ENCODE results near the gene SGIP1.

Gene SGIP1

GRCh38 chr1:66676613-66677298 lies 142.8 kb downstream of the SGIP1 start:
- H2BK12ac ChIP-seq (ENCODE audit: low read length): no peak overlapping the region
- no peak overlapping the region for H3K9ac ChIP-seq (ENCODE audit: low read depth, low read length, poor library complexity)
- H4K91ac ChIP-seq (ENCODE audit: low read depth, low read length, poor library complexity): no peak overlapping the region
- no CpG with 5 or more reads among the region's 3 CpGs for WGBS, 2 donors (ENCODE audit: extremely low coverage in 2 of 2, insufficient read length in 2 of 2, insufficient replicate concordance in 1 of 2)
- no peak overlapping the region for H3K18ac ChIP-seq (ENCODE audit: low read length)
- no peaks in the 10 kb centered on the region for H3K36me3 ChIP-seq (replicated peaks in 1 of 2; ENCODE audit: control insufficient read depth in 2 of 2, insufficient read depth in 2 of 2, low read length in 2 of 2)
- H3K23ac ChIP-seq (ENCODE audit: low read depth, low read length, poor library complexity): no peak overlapping the region
- no peak overlapping the region for H2BK15ac ChIP-seq (ENCODE audit: low read length)
- no peak overlapping the region for H3K4me3 ChIP-seq (ENCODE audit: low read length in 2 of 2)
- H3K27me3 ChIP-seq (ENCODE audit: control insufficient read depth in 3 of 3, insufficient read depth in 3 of 3, low read depth in 1 of 3, low read length in 3 of 3): no peaks in the 10 kb centered on the region
- H2BK120ac ChIP-seq (ENCODE audit: low read depth, low read length): no peak overlapping the region
- no peak overlapping the region for H2BK5ac ChIP-seq (ENCODE audit: low read length)
- DNase-seq (ENCODE audit: low spot score): no peak
- no peak overlapping the region for H2AFZ ChIP-seq (ENCODE audit: low read length)
- no peak overlapping the region for H3K4ac ChIP-seq (ENCODE audit: low read length)
- H2AK5ac ChIP-seq (ENCODE audit: low read depth, low read length): no peak overlapping the region
- no peak overlapping the region for H4K8ac ChIP-seq (ENCODE audit: low read depth, low read length)
- H3K9me3 ChIP-seq (replicated peaks in 1 of 2; ENCODE audit: control insufficient read depth in 2 of 2, insufficient read depth in 1 of 2, low read depth in 1 of 2, low read length in 2 of 2): no peaks in the 10 kb centered on the region
- H3K79me1 ChIP-seq (ENCODE audit: low read depth, low read length): no peaks in the 10 kb centered on the region
- no peaks in the 10 kb centered on the region for H3K4me1 ChIP-seq (ENCODE audit: control insufficient read depth in 2 of 2, insufficient read depth in 1 of 2, low read depth in 1 of 2, low read length in 2 of 2)
- H3K27ac ChIP-seq (replicated peaks; ENCODE audit: low read length): no peak overlapping the region
- no peak overlapping the region for H3K14ac ChIP-seq (ENCODE audit: low read length)
- no peak overlapping the region for H3K4me2 ChIP-seq (ENCODE audit: insufficient read depth, low read length, poor library complexity, severe bottlenecking)

GRCh38 chr1:66678146-66678545 lies 144.2 kb downstream of the SGIP1 start:
- Histone ChIP-seq H3K18ac (ENCODE audit: low read length) (no peak overlapping the region), H2BK120ac (ENCODE audit: low read depth, low read length) (no peak overlapping the region), H3K23ac (ENCODE audit: low read depth, low read length, poor library complexity) (no peak overlapping the region), H3K4ac (ENCODE audit: low read length) (no peak overlapping the region), H2BK5ac (ENCODE audit: low read length) (no peak overlapping the region), H3K27ac (replicated peaks; ENCODE audit: low read length) (no peak overlapping the region), H2BK15ac (ENCODE audit: low read length) (no peak overlapping the region), H4K8ac (ENCODE audit: low read depth, low read length) (no peak overlapping the region), H4K91ac (ENCODE audit: low read depth, low read length, poor library complexity) (no peak overlapping the region), H3K4me1 (ENCODE audit: control insufficient read depth in 2 of 2, insufficient read depth in 1 of 2, low read depth in 1 of 2, low read length in 2 of 2) (no peaks in the 10 kb centered on the region), H2BK12ac (ENCODE audit: low read length) (no peak overlapping the region), H3K9me3 (replicated peaks in 1 of 2; ENCODE audit: control insufficient read depth in 2 of 2, insufficient read depth in 1 of 2, low read depth in 1 of 2, low read length in 2 of 2) (no peaks in the 10 kb centered on the region), H2AFZ (ENCODE audit: low read length) (no peak overlapping the region), H3K4me3 (ENCODE audit: low read length in 2 of 2) (no peak overlapping the region), H3K14ac (ENCODE audit: low read length) (no peak overlapping the region), H3K27me3 (ENCODE audit: control insufficient read depth in 3 of 3, insufficient read depth in 3 of 3, low read depth in 1 of 3, low read length in 3 of 3) (no peaks in the 10 kb centered on the region), H3K4me2 (ENCODE audit: insufficient read depth, low read length, poor library complexity, severe bottlenecking) (no peak overlapping the region), H3K9ac (ENCODE audit: low read depth, low read length, poor library complexity) (no peak overlapping the region), H3K36me3 (replicated peaks in 1 of 2; ENCODE audit: control insufficient read depth in 2 of 2, insufficient read depth in 2 of 2, low read length in 2 of 2) (no peaks in the 10 kb centered on the region), H2AK5ac (ENCODE audit: low read depth, low read length) (no peak overlapping the region), H3K79me1 (ENCODE audit: low read depth, low read length) (no peaks in the 10 kb centered on the region)
- WGBS, 2 donors (ENCODE audit: extremely low coverage in 2 of 2, insufficient read length in 2 of 2, insufficient replicate concordance in 1 of 2): no CpG with 5 or more reads among the region's 1 CpG
- no peak for DNase-seq (ENCODE audit: low spot score)

DNA sequence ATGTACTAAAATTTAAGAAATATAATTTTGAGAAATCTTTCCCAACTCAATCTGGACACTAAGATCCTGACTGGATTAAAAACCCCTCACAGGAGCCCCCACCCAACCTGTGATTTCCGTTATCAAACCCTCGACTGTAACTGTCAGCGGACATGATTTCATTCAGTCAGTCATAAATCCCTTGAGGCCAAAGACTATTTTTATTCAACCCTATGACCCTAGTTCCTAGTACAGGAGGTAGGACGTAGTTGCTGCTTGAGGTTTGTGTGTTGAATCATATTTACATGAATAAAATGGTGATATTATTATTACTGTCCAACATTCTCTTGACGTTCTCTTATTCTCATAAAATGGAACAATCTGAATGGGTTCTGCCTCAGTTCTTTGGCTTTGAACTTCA lies 145.2 kb downstream of the SGIP1 start:
- Histone ChIP-seq H3K27me3 (ENCODE audit: control insufficient read depth in 3 of 3, insufficient read depth in 3 of 3, low read depth in 1 of 3, low read length in 3 of 3) (no peaks in the 10 kb centered on the region), H2BK15ac (ENCODE audit: low read length) (no peak overlapping the region), H2BK12ac (ENCODE audit: low read length) (no peak overlapping the region), H3K9ac (ENCODE audit: low read depth, low read length, poor library complexity) (no peak overlapping the region), H2AK5ac (ENCODE audit: low read depth, low read length) (no peak overlapping the region), H3K23ac (ENCODE audit: low read depth, low read length, poor library complexity) (no peak overlapping the region), H3K4me3 (ENCODE audit: low read length in 2 of 2) (no peak overlapping the region), H3K18ac (ENCODE audit: low read length) (no peak overlapping the region), H4K91ac (ENCODE audit: low read depth, low read length, poor library complexity) (no peak overlapping the region), H3K14ac (ENCODE audit: low read length) (no peak overlapping the region), H2BK120ac (ENCODE audit: low read depth, low read length) (no peak overlapping the region), H3K27ac (replicated peaks; ENCODE audit: low read length) (no peak overlapping the region), H3K4ac (ENCODE audit: low read length) (no peak overlapping the region), H3K4me2 (ENCODE audit: insufficient read depth, low read length, poor library complexity, severe bottlenecking) (no peak overlapping the region), H3K9me3 (replicated peaks in 1 of 2; ENCODE audit: control insufficient read depth in 2 of 2, insufficient read depth in 1 of 2, low read depth in 1 of 2, low read length in 2 of 2) (no peaks in the 10 kb centered on the region), H3K4me1 (ENCODE audit: control insufficient read depth in 2 of 2, insufficient read depth in 1 of 2, low read depth in 1 of 2, low read length in 2 of 2) (no peaks in the 10 kb centered on the region), H4K8ac (ENCODE audit: low read depth, low read length) (no peak overlapping the region), H3K79me1 (ENCODE audit: low read depth, low read length) (no peaks in the 10 kb centered on the region), H2AFZ (ENCODE audit: low read length) (no peak overlapping the region), H2BK5ac (ENCODE audit: low read length) (no peak overlapping the region), H3K36me3 (replicated peaks in 1 of 2; ENCODE audit: control insufficient read depth in 2 of 2, insufficient read depth in 2 of 2, low read length in 2 of 2) (no peaks in the 10 kb centered on the region)
- DNase-seq (ENCODE audit: low spot score): no peak
- WGBS, 2 donors (ENCODE audit: extremely low coverage in 2 of 2, insufficient read length in 2 of 2, insufficient replicate concordance in 1 of 2): no CpG with 5 or more reads among the region's 5 CpGs

GRCh38 chr1:66681686-66682085 lies 147.7 kb downstream of the SGIP1 start:
- no CpG with 5 or more reads among the region's 2 CpGs for WGBS, 2 donors (ENCODE audit: extremely low coverage in 2 of 2, insufficient read length in 2 of 2, insufficient replicate concordance in 1 of 2)

More at GRCh38 chr1:66681686-66682085, 147.7 kb downstream of the SGIP1 start:
- no peak overlapping the region for H4K8ac ChIP-seq (ENCODE audit: low read depth, low read length)
- no peaks in the 10 kb centered on the region for H3K27me3 ChIP-seq (ENCODE audit: control insufficient read depth in 3 of 3, insufficient read depth in 3 of 3, low read depth in 1 of 3, low read length in 3 of 3)
- H2BK120ac ChIP-seq (ENCODE audit: low read depth, low read length): no peak overlapping the region
- H3K79me1 ChIP-seq (ENCODE audit: low read depth, low read length): no peaks in the 10 kb centered on the region
- H3K14ac ChIP-seq (ENCODE audit: low read length): no peak overlapping the region
- H3K23ac ChIP-seq (ENCODE audit: low read depth, low read length, poor library complexity): no peak overlapping the region
- H2AK5ac ChIP-seq (ENCODE audit: low read depth, low read length): no peak overlapping the region
- H2BK5ac ChIP-seq (ENCODE audit: low read length): no peak overlapping the region
- no peak overlapping the region for H4K91ac ChIP-seq (ENCODE audit: low read depth, low read length, poor library complexity)
- no peak overlapping the region for H2AFZ ChIP-seq (ENCODE audit: low read length)
- H3K4ac ChIP-seq (ENCODE audit: low read length): no peak overlapping the region
- H3K36me3 ChIP-seq (replicated peaks in 1 of 2; ENCODE audit: control insufficient read depth in 2 of 2, insufficient read depth in 2 of 2, low read length in 2 of 2): no peaks in the 10 kb centered on the region
- no peak overlapping the region for H3K18ac ChIP-seq (ENCODE audit: low read length)
- H3K4me3 ChIP-seq (ENCODE audit: low read length in 2 of 2): no peak overlapping the region
- H3K9ac ChIP-seq (ENCODE audit: low read depth, low read length, poor library complexity): no peak overlapping the region
- no peaks in the 10 kb centered on the region for H3K9me3 ChIP-seq (replicated peaks in 1 of 2; ENCODE audit: control insufficient read depth in 2 of 2, insufficient read depth in 1 of 2, low read depth in 1 of 2, low read length in 2 of 2)
- no peak overlapping the region for H2BK15ac ChIP-seq (ENCODE audit: low read length)
- no peaks in the 10 kb centered on the region for H3K4me1 ChIP-seq (ENCODE audit: control insufficient read depth in 2 of 2, insufficient read depth in 1 of 2, low read depth in 1 of 2, low read length in 2 of 2)
- no peak overlapping the region for H3K4me2 ChIP-seq (ENCODE audit: insufficient read depth, low read length, poor library complexity, severe bottlenecking)
- H3K27ac ChIP-seq (replicated peaks; ENCODE audit: low read length): no peak overlapping the region
- no peak for DNase-seq (ENCODE audit: low spot score)
- H2BK12ac ChIP-seq (ENCODE audit: low read length): no peak overlapping the region
